GM12878 (cell line): ENCODE measurements around the gene YIF1A.

Source experiments
- PAX5 ChIP-seq: IDR thresholded peaks from 2 replicates; pipeline ENCODE4 v1.6.1; 2011; ENCODE audit warnings: low read depth, low read length, borderline replicate concordance
- RAD21 ChIP-seq: IDR thresholded peaks from 2 replicates; pipeline ENCODE4 v1.6.1; 2011; ENCODE audit warnings: mild to moderate bottlenecking, low read depth, low read length, moderate library complexity; ENCODE audit not compliant: insufficient read depth
- SPI1 ChIP-seq: IDR thresholded peaks from 2 replicates; pipeline ENCODE4 v1.6.1; 2011; ENCODE audit warnings: low read depth, mild to moderate bottlenecking, low read length, moderate library complexity, borderline replicate concordance; ENCODE audit not compliant: insufficient read depth

GRCh38 chr11:66267039-66267378, 21.9 kb downstream of the YIF1A start:
- no peak for TF ChIP-seq PAX5
- TF ChIP-seq RAD21 = no peak
- no peak for TF ChIP-seq SPI1
